ENCODE data around the gene SRGAP1.
"Not testable (repeated sequence)": the region's sequence is repeated elsewhere in the genome, so short reads cannot be mapped to it uniquely, and the experiment has no call there.

The SRGAP1 gene

DNA sequence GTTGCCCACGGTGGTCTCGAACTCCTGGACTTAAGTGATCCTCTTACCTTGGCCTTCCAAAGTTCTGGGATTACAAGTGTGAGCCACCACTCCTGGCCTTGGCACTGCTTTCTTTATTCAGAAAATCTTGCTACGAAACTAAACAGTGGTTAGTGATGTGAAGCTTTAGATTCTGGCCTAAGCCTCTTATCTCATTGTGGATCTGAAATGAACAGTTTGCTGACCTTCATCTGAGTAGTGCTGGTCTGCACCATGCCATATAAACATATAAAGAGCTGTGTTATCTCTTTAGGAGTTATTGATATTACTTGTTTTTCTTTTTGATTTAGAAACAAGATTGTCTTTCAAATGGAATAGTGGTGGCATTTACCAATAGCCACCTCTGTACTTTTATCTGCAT lies 22.6 kb downstream of the SRGAP1 start:
- DNase-seq (ENCODE audit: insufficient read length, low spot score) (no peak), FAIRE-seq (no peak)
- TF ChIP-seq, protein P1, sequence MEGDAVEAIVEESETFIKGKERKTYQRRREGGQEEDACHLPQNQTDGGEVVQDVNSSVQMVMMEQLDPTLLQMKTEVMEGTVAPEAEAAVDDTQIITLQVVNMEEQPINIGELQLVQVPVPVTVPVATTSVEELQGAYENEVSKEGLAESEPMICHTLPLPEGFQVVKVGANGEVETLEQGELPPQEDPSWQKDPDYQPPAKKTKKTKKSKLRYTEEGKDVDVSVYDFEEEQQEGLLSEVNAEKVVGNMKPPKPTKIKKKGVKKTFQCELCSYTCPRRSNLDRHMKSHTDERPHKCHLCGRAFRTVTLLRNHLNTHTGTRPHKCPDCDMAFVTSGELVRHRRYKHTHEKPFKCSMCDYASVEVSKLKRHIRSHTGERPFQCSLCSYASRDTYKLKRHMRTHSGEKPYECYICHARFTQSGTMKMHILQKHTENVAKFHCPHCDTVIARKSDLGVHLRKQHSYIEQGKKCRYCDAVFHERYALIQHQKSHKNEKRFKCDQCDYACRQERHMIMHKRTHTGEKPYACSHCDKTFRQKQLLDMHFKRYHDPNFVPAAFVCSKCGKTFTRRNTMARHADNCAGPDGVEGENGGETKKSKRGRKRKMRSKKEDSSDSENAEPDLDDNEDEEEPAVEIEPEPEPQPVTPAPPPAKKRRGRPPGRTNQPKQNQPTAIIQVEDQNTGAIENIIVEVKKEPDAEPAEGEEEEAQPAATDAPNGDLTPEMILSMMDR (IDR thresholded peaks at IDR 0.05; ENCODE audit: insufficient read depth, missing control alignments): no peak

DNA sequence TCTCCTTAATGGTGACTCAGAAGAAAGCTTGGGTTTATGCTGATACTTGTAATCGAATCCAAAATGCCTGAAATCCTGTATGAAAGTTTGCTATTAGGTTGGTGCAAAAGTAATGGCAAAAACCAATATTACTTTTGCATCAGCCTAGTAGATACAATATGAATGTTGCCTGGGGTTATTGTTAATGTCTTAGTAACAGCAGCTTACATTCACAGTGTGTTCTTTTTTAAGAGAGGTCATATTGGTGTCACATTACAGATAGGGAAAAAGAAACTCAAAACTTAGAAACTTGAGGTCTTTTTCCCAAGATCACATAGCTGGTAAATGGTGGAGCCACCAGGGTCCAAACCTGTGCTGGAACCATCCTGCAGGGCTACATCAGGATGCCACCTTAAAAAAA lies 25.2 kb downstream of the SRGAP1 start:
- FAIRE-seq: no peak
- TF ChIP-seq, protein P1 (IDR thresholded peaks at IDR 0.05; ENCODE audit: insufficient read depth, missing control alignments): no peak
- no peak for DNase-seq (ENCODE audit: insufficient read length, low spot score)

DNA sequence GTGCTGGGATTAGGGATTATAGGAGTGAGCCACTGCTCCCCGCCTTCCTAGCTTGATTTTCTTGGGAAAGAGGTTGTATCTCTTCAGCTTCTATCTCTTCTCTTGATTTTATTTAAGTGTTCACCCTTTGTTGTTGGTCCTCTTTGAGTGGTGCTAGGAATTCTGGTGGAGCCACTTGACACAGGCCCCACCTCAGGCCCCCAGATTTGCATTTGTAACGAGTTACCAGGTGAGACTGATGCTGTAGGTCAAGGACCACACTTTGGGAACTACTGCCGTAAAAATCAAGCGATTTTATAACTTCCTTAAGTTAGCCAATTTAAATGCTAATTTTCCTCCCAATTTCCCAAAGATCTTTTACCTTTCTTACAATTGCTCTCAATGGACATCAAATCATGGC lies 26.3 kb downstream of the SRGAP1 start:
- TF ChIP-seq, protein P1 (IDR thresholded peaks at IDR 0.05; ENCODE audit: insufficient read depth, missing control alignments): no peak
- no peak for DNase-seq (ENCODE audit: insufficient read length, low spot score)
- no peak for FAIRE-seq

DNA sequence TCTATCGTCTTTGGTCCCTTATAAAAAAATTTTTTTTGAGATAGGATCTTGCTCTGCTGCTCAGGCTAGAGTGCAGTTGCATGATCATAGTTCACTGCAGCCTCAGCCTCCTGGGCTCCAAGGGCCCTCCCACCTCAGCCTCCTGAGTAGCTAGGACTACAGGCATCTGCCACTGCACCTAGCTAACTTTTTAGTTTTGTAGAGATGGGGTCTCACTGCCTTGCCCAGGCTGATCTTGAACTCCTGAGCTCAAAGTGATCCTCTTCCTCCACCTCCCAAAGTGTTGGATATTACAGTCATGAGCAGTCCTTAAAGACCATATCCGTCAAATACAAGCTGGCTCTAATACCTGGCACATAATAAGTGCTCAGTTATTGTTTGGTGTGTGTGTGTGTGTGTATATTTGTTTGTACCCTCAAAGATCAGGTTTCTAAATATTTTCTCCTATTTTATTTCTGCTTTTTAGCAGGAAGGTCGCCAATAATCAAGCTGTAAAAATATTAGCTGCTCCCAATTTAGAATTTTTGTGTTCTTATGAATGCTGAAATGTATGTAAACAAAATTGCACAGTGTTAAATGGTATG lies 30.5 kb downstream of the SRGAP1 start:
- FAIRE-seq: no peak
- TF ChIP-seq, protein P1 (IDR thresholded peaks at IDR 0.05; ENCODE audit: insufficient read depth, missing control alignments): no peak

DNA sequence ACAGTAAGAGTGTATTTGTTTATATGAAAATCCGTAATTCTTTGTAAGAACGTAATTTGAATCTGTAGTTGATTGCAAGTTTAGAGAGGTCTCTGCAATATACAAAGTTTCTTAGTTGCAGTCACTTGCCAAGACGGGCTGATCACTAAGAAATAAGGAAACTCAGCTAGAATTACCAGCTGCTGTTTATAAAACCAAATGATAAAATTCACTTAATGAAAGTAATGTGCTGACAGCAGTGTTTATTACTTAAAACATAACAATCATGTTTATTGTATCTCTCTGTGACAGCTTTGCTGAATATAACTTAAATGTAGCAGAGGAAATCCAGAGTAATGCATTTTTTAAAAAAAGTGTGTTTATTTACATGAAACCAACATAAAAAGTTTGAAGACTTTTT lies 31.2 kb downstream of the SRGAP1 start:
- FAIRE-seq: no peak
- no peak for DNase-seq (ENCODE audit: insufficient read length, low spot score)
- TF ChIP-seq, protein P1 (IDR thresholded peaks at IDR 0.05; ENCODE audit: insufficient read depth, missing control alignments): no peak

More for the DNA sequence above, 30.5 kb downstream of the SRGAP1 start:
- no peak for DNase-seq (ENCODE audit: insufficient read length, low spot score)

DNA sequence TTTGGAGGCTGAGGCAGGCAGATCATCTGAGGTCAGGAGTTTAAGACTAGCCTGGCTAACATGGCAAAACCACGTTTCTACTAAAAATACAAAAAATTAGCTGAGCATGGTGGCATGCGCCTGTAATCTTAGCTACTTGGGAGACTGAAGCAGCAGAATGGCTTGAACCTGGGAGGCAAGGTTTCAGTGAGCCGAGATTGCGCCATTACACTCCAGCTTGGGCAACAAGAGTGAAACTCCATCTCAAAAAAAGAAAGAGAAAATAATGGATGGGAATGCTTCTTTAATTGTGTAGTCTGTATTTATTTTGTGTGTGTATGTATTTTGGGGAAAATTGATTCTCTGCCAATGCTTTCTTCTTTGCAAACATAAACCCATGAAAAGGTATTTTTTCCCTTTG lies 32.5 kb downstream of the SRGAP1 start:
- FAIRE-seq (no peak), DNase-seq (ENCODE audit: insufficient read length, low spot score) (no peak)

DNA sequence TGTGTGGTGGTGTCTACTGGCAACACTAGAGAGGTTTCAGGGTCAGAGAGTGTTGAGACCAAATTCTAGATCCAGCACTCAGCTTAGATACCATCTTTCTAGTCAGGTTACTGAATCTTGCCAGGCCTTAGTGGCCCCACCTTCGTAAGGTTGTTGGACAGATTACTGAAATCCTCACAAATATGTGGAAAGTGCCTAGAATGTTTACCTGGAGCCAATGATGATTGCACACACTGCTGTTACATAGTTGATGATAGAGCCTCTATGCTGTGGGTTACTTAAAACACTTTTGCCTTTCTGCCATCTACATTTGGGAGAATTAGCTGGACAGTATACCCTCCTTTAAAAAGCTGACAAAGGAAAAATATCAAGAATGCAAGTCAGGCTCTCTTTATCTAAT lies 33.2 kb downstream of the SRGAP1 start:
- TF ChIP-seq, protein P1 (IDR thresholded peaks at IDR 0.05; ENCODE audit: insufficient read depth, missing control alignments): no peak
- FAIRE-seq (no peak), DNase-seq (ENCODE audit: insufficient read length, low spot score) (no peak)

More for the DNA sequence above, 32.5 kb downstream of the SRGAP1 start:
- TF ChIP-seq, protein P1 (IDR thresholded peaks at IDR 0.05; ENCODE audit: insufficient read depth, missing control alignments): no peak

DNA sequence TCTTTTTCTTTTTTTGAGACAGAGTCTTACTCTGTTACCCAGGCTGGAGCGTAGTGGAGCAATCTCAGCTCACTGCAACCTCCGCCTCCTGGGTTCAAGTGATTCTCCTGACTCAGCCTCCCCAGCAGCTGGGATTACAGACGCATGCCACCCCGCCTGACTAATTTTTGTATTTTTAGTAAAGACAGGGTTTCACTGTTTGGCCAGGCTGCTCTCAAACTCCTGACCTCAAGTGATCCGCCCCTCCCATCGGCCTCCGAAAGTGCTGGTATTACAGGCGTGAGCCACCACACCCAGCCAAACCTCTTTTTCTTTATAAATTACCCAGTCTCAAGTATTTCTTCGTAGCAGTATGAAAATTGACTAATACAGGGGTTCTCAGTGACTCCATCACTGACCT lies 35.7 kb downstream of the SRGAP1 start:
- DNase-seq (ENCODE audit: insufficient read length, low spot score); FAIRE-seq: not testable (repeated sequence)

Measured in D721Med (cell line).